ENCODE data around the gene NUMB. TPM values are rescaled to one million over a fixed set of nuclear protein-coding genes. Genes with fewer than 3 reads are reported as not detected.
"Not testable (repeated sequence)": the region's sequence is repeated elsewhere in the genome, so short reads cannot be mapped to it uniquely, and the experiment has no call there.

Gene NUMB
- total RNA-seq, 3 donors from 2014 or later (not counting 1 experiment from before 2014, with no cell fraction given) = 50.0 to 67.4 (median 56.3) TPM

- Mint-ChIP-seq H3K4me1 (peaks cover 27 to 32% of the 10 kb centered on the region in 2 donors), H3K27ac (peak overlapping the region in 1 of 2 donors; percentile 23), H3K4me3 (no peak overlapping the region), H3K36me3 (no peaks in the 10 kb centered on the region), H3K9me3 (no peaks in the 10 kb centered on the region), H3K27me3 (ENCODE audit: low read depth in 2 of 2) (no peaks in the 10 kb centered on the region)
- Histone ChIP-seq H3K36me3 (ENCODE audit: control insufficient read depth, insufficient read depth, low read length) (no peaks in the 10 kb centered on the region), H3K4me3 (ENCODE audit: low read length) (no peak overlapping the region), H3K9me3 (ENCODE audit: control insufficient read depth, insufficient read depth, low read length) (no peaks in the 10 kb centered on the region), H3K27me3 (ENCODE audit: control insufficient read depth, insufficient read depth, low read length) (no peaks in the 10 kb centered on the region), H3K27ac (ENCODE audit: low read length) (peak overlapping the region; percentile 29), H3K4me1 (ENCODE audit: control insufficient read depth, insufficient read depth, low read length) (no peaks in the 10 kb centered on the region)
- DNase-seq (no peak), ATAC-seq (no peak)
- 34% methylated on average over 3 of the region's 3 CpGs for WGBS (ENCODE audit: insufficient coverage)
- intact Hi-C loops (cut with micrococcal nuclease) = no loop called here
- TF ChIP-seq CTCF (IDR thresholded peaks at IDR 0.05) = no peak
Measured at GRCh38 chr14:73424453-73424852, 33.9 kb downstream of the NUMB start.

GRCh38 chr14:73423092-73423491 is 35.3 kb downstream of the NUMB start:
- ATAC-seq; H3K9me3 ChIP-seq (ENCODE audit: control insufficient read depth, insufficient read depth, low read length); H3K4me3 ChIP-seq (ENCODE audit: low read length); H3K27me3 ChIP-seq (ENCODE audit: control insufficient read depth, insufficient read depth, low read length); H3K4me3 Mint-ChIP-seq; H3K27ac ChIP-seq (ENCODE audit: low read length); DNase-seq; H3K27me3 Mint-ChIP-seq (ENCODE audit: low read depth in 2 of 2); H3K27ac Mint-ChIP-seq; H3K4me1 ChIP-seq (ENCODE audit: control insufficient read depth, insufficient read depth, low read length); H3K36me3 ChIP-seq (ENCODE audit: control insufficient read depth, insufficient read depth, low read length); H3K9me3 Mint-ChIP-seq; intact Hi-C loops (cut with micrococcal nuclease); H3K36me3 Mint-ChIP-seq: not testable (repeated sequence)
- 96% methylated on average over 6 of the region's 6 CpGs for WGBS (ENCODE audit: insufficient coverage)
- H3K4me1 Mint-ChIP-seq = peaks cover 27 to 28% of the 10 kb centered on the region in 2 donors

DNA sequence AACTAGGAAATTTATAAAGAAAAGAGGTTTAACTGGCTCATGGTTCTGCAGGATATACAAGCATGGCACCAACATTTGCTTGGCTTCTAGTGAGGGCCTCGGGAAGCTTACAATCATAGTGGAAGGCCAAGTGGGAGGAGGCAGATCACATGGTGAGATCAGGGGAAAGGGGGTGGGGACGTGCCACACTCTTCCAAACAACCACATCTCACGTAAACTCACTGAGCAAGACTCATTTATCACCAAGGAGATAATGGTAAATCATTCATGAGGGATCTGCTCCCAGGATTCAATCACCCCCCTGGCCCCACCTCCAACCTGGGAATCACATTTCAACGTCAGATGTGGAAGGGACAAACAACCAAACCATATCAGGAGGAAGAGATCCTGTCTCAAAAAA is 35.8 kb downstream of the NUMB start:
- Mint-ChIP-seq H3K27me3 (ENCODE audit: low read depth in 2 of 2) (no peaks in the 10 kb centered on the region), H3K27ac (no peak overlapping the region), H3K4me1 (peaks cover 24% of the 10 kb centered on the region in 2 donors), H3K4me3 (no peak overlapping the region), H3K9me3 (no peaks in the 10 kb centered on the region), H3K36me3 (no peaks in the 10 kb centered on the region)
- H3K4me1 ChIP-seq (ENCODE audit: control insufficient read depth, insufficient read depth, low read length) = no peaks in the 10 kb centered on the region
- ATAC-seq = no peak
- no peak overlapping the region for H3K4me3 ChIP-seq (ENCODE audit: low read length)
- TF ChIP-seq CTCF (IDR thresholded peaks at IDR 0.05) = no peak
- H3K36me3 ChIP-seq (ENCODE audit: control insufficient read depth, insufficient read depth, low read length) = no peaks in the 10 kb centered on the region
- intact Hi-C loops (cut with micrococcal nuclease) = no loop called here
- no peaks in the 10 kb centered on the region for H3K9me3 ChIP-seq (ENCODE audit: control insufficient read depth, insufficient read depth, low read length)
- 80% methylated on average over 2 of the region's 4 CpGs for WGBS (ENCODE audit: insufficient coverage)
- no peak for DNase-seq
- H3K27ac ChIP-seq (ENCODE audit: low read length) = no peak overlapping the region
- no peaks in the 10 kb centered on the region for H3K27me3 ChIP-seq (ENCODE audit: control insufficient read depth, insufficient read depth, low read length)

GRCh38 chr14:73418227-73418626 is 40.1 kb downstream of the NUMB start:
- no peak overlapping the region for H3K27ac ChIP-seq (ENCODE audit: low read length)
- DNase-seq = no peak
- H3K4me1 Mint-ChIP-seq = peaks cover 21 to 24% of the 10 kb centered on the region in 2 donors
- WGBS (ENCODE audit: insufficient coverage) = 100% methylated on average over 2 of the region's 3 CpGs
- intact Hi-C loops (cut with micrococcal nuclease) = no loop called here
- no peaks in the 10 kb centered on the region for H3K9me3 ChIP-seq (ENCODE audit: control insufficient read depth, insufficient read depth, low read length)
- no peaks in the 10 kb centered on the region for H3K9me3 Mint-ChIP-seq
- H3K27me3 Mint-ChIP-seq (ENCODE audit: low read depth in 2 of 2) = no peaks in the 10 kb centered on the region
- H3K27me3 ChIP-seq (ENCODE audit: control insufficient read depth, insufficient read depth, low read length) = no peaks in the 10 kb centered on the region
- H3K4me3 ChIP-seq (ENCODE audit: low read length) = no peak overlapping the region
- H3K4me1 ChIP-seq (ENCODE audit: control insufficient read depth, insufficient read depth, low read length) = peaks cover 3% of the 10 kb centered on the region
- ATAC-seq = no peak
- no peaks in the 10 kb centered on the region for H3K36me3 ChIP-seq (ENCODE audit: control insufficient read depth, insufficient read depth, low read length)
- H3K4me3 Mint-ChIP-seq = no peak overlapping the region
- TF ChIP-seq CTCF (IDR thresholded peaks at IDR 0.05) = no peak
- H3K27ac Mint-ChIP-seq = no peak overlapping the region
- no peaks in the 10 kb centered on the region for H3K36me3 Mint-ChIP-seq

DNA sequence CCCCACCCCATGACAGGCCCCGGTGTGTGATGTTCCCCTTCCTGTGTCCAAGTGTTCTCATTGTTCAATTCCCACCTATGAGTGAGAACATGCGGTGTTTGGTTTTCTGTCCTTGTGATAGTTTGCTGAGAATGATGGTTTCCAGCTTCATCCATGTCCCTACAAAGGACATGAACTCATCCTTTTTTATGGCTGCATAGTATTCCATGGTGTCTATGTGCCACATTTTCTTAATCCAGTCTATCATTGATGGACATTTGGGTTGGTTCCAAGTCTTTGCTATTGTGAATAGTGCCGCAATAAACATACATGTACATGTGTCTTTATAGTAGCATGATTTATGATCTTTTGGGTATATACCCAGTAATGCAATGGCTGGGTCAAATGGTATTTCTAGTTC is 52.1 kb downstream of the NUMB start:
- H3K36me3 ChIP-seq (ENCODE audit: control insufficient read depth, insufficient read depth, low read length); H3K9me3 Mint-ChIP-seq; H3K27ac ChIP-seq (ENCODE audit: low read length); H3K36me3 Mint-ChIP-seq; H3K27ac Mint-ChIP-seq; H3K27me3 Mint-ChIP-seq (ENCODE audit: low read depth in 2 of 2); DNase-seq; ATAC-seq; intact Hi-C loops (cut with micrococcal nuclease); H3K4me3 Mint-ChIP-seq; H3K4me1 Mint-ChIP-seq; H3K9me3 ChIP-seq (ENCODE audit: control insufficient read depth, insufficient read depth, low read length); H3K4me1 ChIP-seq (ENCODE audit: control insufficient read depth, insufficient read depth, low read length); H3K27me3 ChIP-seq (ENCODE audit: control insufficient read depth, insufficient read depth, low read length); H3K4me3 ChIP-seq (ENCODE audit: low read length): not testable (repeated sequence)
- 100% methylated on average over 1 of the region's 3 CpGs for WGBS (ENCODE audit: insufficient coverage)

All from natural killer cell (primary cell).